ENCODE results near the gene CREB3L2. TPM values are rescaled to one million over a fixed set of nuclear protein-coding genes. Genes with fewer than 3 reads are reported as not detected.

CREB3L2 gene
- polyA plus RNA-seq, 2 of the 4 experiments (the other 2 are of a cell fraction) = 16.3 to 32.2 TPM

- no peak overlapping the region for H3K4me3 ChIP-seq
- no peak for DNase-seq (ENCODE audit: low read depth in 1 of 2, low spot score in 1 of 2)
- no peak for ATAC-seq
- no peak overlapping the region for H3K27ac ChIP-seq
- no peaks in the 10 kb centered on the region for H3K9me3 ChIP-seq
- WGBS (ENCODE audit: missing lambda C conversion rate) = 64% methylated on average over 1 of the region's 1 CpG
- no peak for FAIRE-seq
- ChIA-PET CTCF (interaction anchor here (0.7 to 19.1 kb wide), 14 partner anchors 11 to 1091 kb away, joined by 3 to 461 read pairs (median 12); partner anchors contain the start of gene CREB3L2), POLR2A (no interaction called here)
- no peak for TF ChIP-seq FOSL2 (IDR thresholded peaks at IDR 0.05)
- TF ChIP-seq FOSL2 (CRISPR knock-in tag; IDR thresholded peaks at IDR 0.05) = no peak
- TF ChIP-seq HEYL (CRISPR knock-in tag; IDR thresholded peaks at IDR 0.05) = no peak
- no peak for TF ChIP-seq E2F6 (IDR thresholded peaks at IDR 0.05; ENCODE audit: borderline replicate concordance, low read depth)
- no peak overlapping the region for H3K4me2 ChIP-seq
- 0 out of 3 replicates have a peak, but pooled peaks cover 3% of the 10 kb centered on the region for H3K4me1 ChIP-seq
Measured at GRCh38 chr7:137904833-137905232, 97.1 kb downstream of the CREB3L2 start.

GRCh38 chr7:137903382-137904169, 98.3 kb downstream of the CREB3L2 start:
- ATAC-seq = peak; percentile 76 to 84

GRCh38 chr7:137900137-137900536, 101.7 kb downstream of the CREB3L2 start:
- DNase-seq (ENCODE audit: low read depth in 1 of 2, low spot score in 1 of 2) (no peak), ATAC-seq (no peak), FAIRE-seq (no peak)
- peaks cover 12% of the 10 kb centered on the region; the same call in 1 of the 3 replicates for H3K4me1 ChIP-seq
- ChIA-PET POLR2A (no interaction called here), CTCF (interaction anchor here (0.5 to 19.1 kb wide), 24 partner anchors 12 to 839 kb away, joined by 3 to 461 read pairs (median 4); partner anchors contain the start of gene CREB3L2)
- H3K4me3 ChIP-seq = no peak overlapping the region
- no peak overlapping the region for H3K4me2 ChIP-seq
- TF ChIP-seq E2F6 (IDR thresholded peaks at IDR 0.05; ENCODE audit: borderline replicate concordance, low read depth) = no peak
- no peak for TF ChIP-seq FOSL2 (IDR thresholded peaks at IDR 0.05)
- no peak for TF ChIP-seq FOSL2 (CRISPR knock-in tag; IDR thresholded peaks at IDR 0.05)
- no peak for TF ChIP-seq JUN (IDR thresholded peaks at IDR 0.05)
- no peak for TF ChIP-seq JUNB (IDR thresholded peaks at IDR 0.05)
- TF ChIP-seq EHF (CRISPR knock-in tag; IDR thresholded peaks at IDR 0.05) = no peak
- H3K27ac ChIP-seq = no peak overlapping the region
- no peaks in the 10 kb centered on the region for H3K9me3 ChIP-seq
- 83% methylated on average over 4 of the region's 4 CpGs for WGBS (ENCODE audit: missing lambda C conversion rate)

More at GRCh38 chr7:137903382-137904169, 98.3 kb downstream of the CREB3L2 start:
- CTCF ChIA-PET = interaction anchor here (0.7 to 19.1 kb wide), 54 partner anchors 9 to 1796 kb away, joined by 3 to 461 read pairs (median 4); partner anchors contain the start of genes CREB3L2 and DGKI
- peak overlapping the region; percentile 12 for H3K4me2 ChIP-seq
- peak; percentile 59 to 77 for DNase-seq (ENCODE audit: low read depth in 1 of 2, low spot score in 1 of 2)
- peaks cover 12% of the 10 kb centered on the region; the same call in 1 of the 3 replicates for H3K4me1 ChIP-seq
- WGBS (ENCODE audit: missing lambda C conversion rate) = 26% methylated on average over 9 of the region's 9 CpGs
- POLR2A ChIA-PET = no interaction called here
- peak overlapping the region; percentile 5 to 70; a peak in 4 of 6 replicates for H3K27ac ChIP-seq
- peak; percentile 98 for TF ChIP-seq RAD21 (conservative IDR thresholded peaks at IDR 0.05 in 1 of 2, IDR thresholded peaks at IDR 0.05 in 1 of 2)
- peak; percentile 94 for TF ChIP-seq CTCF (IDR thresholded peaks at IDR 0.05)
- TF ChIP-seq SMC3 (IDR thresholded peaks at IDR 0.05) = peak; percentile 96
- TF ChIP-seq MAFK (IDR thresholded peaks at IDR 0.05; ENCODE audit: partially characterized antibody) = no peak
- H3K4me3 ChIP-seq = no peak overlapping the region
- H3K9me3 ChIP-seq = no peaks in the 10 kb centered on the region
- no peak for FAIRE-seq

DNA sequence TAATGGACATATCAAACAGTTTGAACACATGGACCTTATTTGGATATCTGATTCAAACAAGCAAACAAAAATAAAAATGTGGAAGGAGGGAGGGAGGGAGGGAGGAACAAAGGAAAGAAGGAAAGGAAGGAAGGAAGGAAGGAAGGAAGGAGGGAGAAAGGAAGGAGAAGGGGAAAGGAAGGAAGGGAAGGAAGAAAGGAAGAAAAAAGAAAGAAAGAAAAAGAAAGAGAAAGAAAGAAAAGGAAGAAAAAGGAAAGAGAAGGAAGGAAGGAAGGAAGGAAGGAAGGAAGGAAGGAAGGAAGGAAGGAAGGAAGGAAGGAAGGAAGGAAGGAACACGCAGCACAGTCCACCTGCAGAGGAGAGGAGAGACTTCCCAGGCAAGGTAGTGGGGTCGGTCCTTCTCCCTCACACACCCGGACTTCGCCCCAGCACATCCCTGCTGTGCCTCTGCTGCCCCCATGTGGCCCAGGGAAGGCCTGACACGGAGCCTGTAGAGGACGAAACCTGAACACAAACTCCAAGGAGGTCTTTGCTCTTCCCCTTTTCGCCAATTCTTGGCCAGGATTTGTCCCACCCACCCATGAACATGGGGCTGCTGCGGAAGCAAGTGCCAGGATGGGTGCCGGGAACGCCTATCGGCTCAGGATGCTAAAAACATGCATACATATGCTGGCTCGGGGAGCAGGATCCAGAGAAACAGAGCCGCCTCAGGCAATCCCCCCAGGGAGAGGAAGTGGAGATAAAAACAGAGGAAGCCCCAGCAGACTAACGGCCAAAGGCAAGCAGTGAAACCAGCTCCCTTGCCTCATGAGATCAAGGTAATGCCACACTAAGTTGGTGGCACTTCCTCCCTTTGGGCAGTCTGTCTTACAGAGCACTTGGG, 102.8 kb downstream of the CREB3L2 start:
- FAIRE-seq = no peak
- Histone ChIP-seq H3K4me3 (no peak overlapping the region), H3K4me2 (peak overlapping the region; percentile 53), H3K27ac (peak overlapping the region; percentile 34 to 52; a peak in 2 of 6 replicates), H3K4me1 (peaks cover 12% of the 10 kb centered on the region; the same call in 1 of the 3 replicates), H3K9me3 (no peaks in the 10 kb centered on the region)
- peak; percentile 95 to 98 for ATAC-seq
- 18% methylated on average over 14 of the region's 14 CpGs for WGBS (ENCODE audit: missing lambda C conversion rate)
- ChIA-PET CTCF (interaction anchor here (0.7 to 19.1 kb wide), 22 partner anchors 11 to 760 kb away, joined by 3 to 461 read pairs (median 4); partner anchors contain the start of gene CREB3L2), POLR2A (no interaction called here)
- peak; percentile 66 to 71 for DNase-seq (ENCODE audit: low read depth in 1 of 2, low spot score in 1 of 2)
- TF ChIP-seq KDM5A (IDR thresholded peaks at IDR 0.05) (no peak), RAD21 (conservative IDR thresholded peaks at IDR 0.05 in 1 of 2, IDR thresholded peaks at IDR 0.05 in 1 of 2) (peak; percentile 91 to 93), E2F6 (IDR thresholded peaks at IDR 0.05; ENCODE audit: borderline replicate concordance, low read depth) (no peak), TP53 (CRISPR knock-in tag; IDR thresholded peaks at IDR 0.05) (no peak), SMC3 (IDR thresholded peaks at IDR 0.05) (peak; percentile 92), CTCF (IDR thresholded peaks at IDR 0.05) (peak; percentile 88)

All from A549 (cell line).